ENCODE data around the gene POFUT2.
A peak's percentile ranks its signal among the peaks of the same experiment; 100 is the strongest.

POFUT2 gene

GRCh38 chr21:45297329-45297728, 9.6 kb upstream of the POFUT2 start:
- no peak for DNase-seq (ENCODE audit: low spot score)

- no peak for DNase-seq (ENCODE audit: low spot score)
Observed at GRCh38 chr21:45296638-45297037, 8.9 kb upstream of the POFUT2 start.

- no peak for DNase-seq (ENCODE audit: low spot score)
Observed at GRCh38 chr21:45295576-45296365, 8.1 kb upstream of the POFUT2 start.

- DNase-seq (ENCODE audit: low spot score) = no peak
Observed at GRCh38 chr21:45294509-45295291, 7.0 kb upstream of the POFUT2 start.

GRCh38 chr21:45293726-45294401, 6.2 kb upstream of the POFUT2 start:
- no peak for DNase-seq (ENCODE audit: low spot score)

- no peak for DNase-seq (ENCODE audit: low spot score)
Observed at GRCh38 chr21:45293220-45293725, 5.6 kb upstream of the POFUT2 start.

GRCh38 chr21:45292399-45293219, 4.9 kb upstream of the POFUT2 start:
- DNase-seq (ENCODE audit: low spot score) = peak; percentile 70

GRCh38 chr21:45291613-45292398, 4.1 kb upstream of the POFUT2 start:
- DNase-seq (ENCODE audit: low spot score) = no peak

- DNase-seq (ENCODE audit: low spot score) = no peak
Observed at GRCh38 chr21:45290948-45291612, 3.4 kb upstream of the POFUT2 start.

- DNase-seq (ENCODE audit: low spot score) = no peak
Observed at GRCh38 chr21:45289655-45290515, 2.2 kb upstream of the POFUT2 start.

- no peak for DNase-seq (ENCODE audit: low spot score)
Observed at GRCh38 chr21:45289134-45289533, 1.4 kb upstream of the POFUT2 start.

GRCh38 chr21:45288441-45288841, 746 bp upstream of the POFUT2 start:
- DNase-seq (ENCODE audit: low spot score) = no peak

- DNase-seq (ENCODE audit: low spot score) = no peak
Observed at GRCh38 chr21:45286671-45287437, 841 bp downstream of the POFUT2 start.

GRCh38 chr21:45285266-45285931, 2.3 kb downstream of the POFUT2 start:
- DNase-seq (ENCODE audit: low spot score) = no peak

- no peak for DNase-seq (ENCODE audit: low spot score)
Observed at GRCh38 chr21:45284456-45284741, 3.3 kb downstream of the POFUT2 start.

GRCh38 chr21:45283611-45284455, 3.9 kb downstream of the POFUT2 start:
- DNase-seq (ENCODE audit: low spot score) = no peak

- DNase-seq (ENCODE audit: low spot score) = no peak
Observed at GRCh38 chr21:45283035-45283610, 4.6 kb downstream of the POFUT2 start.

Data from CD4-positive, alpha-beta T cell treated with Interleukin-2 at 100 ng/mL for 4 hours (primary cell).